B cell (primary cell): ENCODE measurements around the gene KCNJ5. TPM values are rescaled to one million over a fixed set of nuclear protein-coding genes. Genes with fewer than 3 reads are reported as not detected.

ENCODE experiments used
- ATAC-seq: fragments of 200-7000 bp; cut with Tn5 transposase; one replicate; pipeline ENCODE4 v1.10.0; 2021; ENCODE audit warnings: low read depth, mild to moderate bottlenecking, moderate number of reproducible peaks, moderate library complexity
- CTCF ChIA-PET: fragments of 350-600 bp; sonication (Branson Sonifier 250); formaldehyde crosslinking; loops from one replicate; lab custom pipeline; 2021; ENCODE audit warnings: antibody characterized with exemption, inconsistent platforms; lab: Charles Lee
- POLR2A ChIA-PET: fragments of 350-600 bp; sonication (Branson Sonifier 250); formaldehyde crosslinking; loops from one replicate; lab custom pipeline; 2021; ENCODE audit warnings: antibody characterized with exemption; lab: Charles Lee
- DNase-seq: peaks from one replicate; pipeline ENCODE4 v3.0.0; 2013
- H2AFZ ChIP-seq: 2 replicates; pipeline ENCODE4 v1.6.1; 2012; ENCODE audit warnings: mild to moderate bottlenecking, low read depth, low read length; ENCODE audit not compliant: insufficient read depth, poor library complexity, severe bottlenecking
- H3K27ac ChIP-seq, 2 donors: 1 replicate in 1 of 2; 2 replicates in 1 of 2; pipeline ENCODE4 v1.5.1; 2012 to 2013; ENCODE audit warnings: low read length in 2 of 2, mild to moderate bottlenecking in 2 of 2, moderate library complexity in 1 of 2
- H3K27me3 ChIP-seq, 4 experiments: fragments of 200-600 bp in 1 of 4; sonication (generic) in 1 of 4; replicated peaks in 1 of 4; 1 replicate in 2 of 4; 2 replicates in 2 of 4; pipeline versions ENCODE4 v1.6.1 to v1.7.0; 2013 to 2016; ENCODE audit warnings: low read length in 3 of 4, mild to moderate bottlenecking in 2 of 4, mixed read lengths in 1 of 4, moderate library complexity in 1 of 4; ENCODE audit not compliant: insufficient read depth in 4 of 4, control insufficient read depth in 3 of 4; ENCODE audit errors: control extremely low read depth in 1 of 4
- H3K36me3 ChIP-seq, 2 experiments: replicated peaks in 1 of 2; 1 replicate in 1 of 2; 2 replicates in 1 of 2; pipeline versions ENCODE4 v1.6.1 to v1.7.1; 2013; ENCODE audit warnings: low read length in 1 of 2; ENCODE audit not compliant: insufficient read depth in 2 of 2, control insufficient read depth in 1 of 2; ENCODE audit errors: control extremely low read depth in 1 of 2, extremely low read depth in 1 of 2
- H3K4me1 ChIP-seq, 2 donors: fragments of 200-600 bp in 1 of 2; sonication (generic) in 1 of 2; 1 replicate in 1 of 2; 2 replicates in 1 of 2; pipeline versions ENCODE4 v1.5.1 to v1.6.1; 2013 to 2017; ENCODE audit warnings: low read length in 2 of 2; ENCODE audit not compliant: control insufficient read depth in 2 of 2, insufficient read depth in 2 of 2
- H3K4me2 ChIP-seq: replicated peaks from 2 replicates; pipeline ENCODE3; 2012; ENCODE audit warnings: mild to moderate bottlenecking, low read depth, low read length; ENCODE audit not compliant: poor library complexity, severe bottlenecking
- H3K4me3 ChIP-seq, 5 experiments: fragments of 200-600 bp in 1 of 5; sonication (generic) in 1 of 5; 1 replicate in 3 of 5; 2 replicates in 2 of 5; pipeline versions ENCODE4 v1.5.1 to v1.7.0; 2011 to 2016; ENCODE audit warnings: low read length in 4 of 5, mild to moderate bottlenecking in 4 of 5, low read depth in 2 of 5, control low read depth in 1 of 5, moderate library complexity in 1 of 5; ENCODE audit not compliant: insufficient read depth in 1 of 5; ENCODE audit errors: control extremely low read depth in 1 of 5, extremely low read depth in 1 of 5
- H3K79me2 ChIP-seq: fragments of 200-600 bp; sonication (generic); one replicate; pipeline ENCODE4 v1.6.0; 2016; ENCODE audit warnings: low read length; ENCODE audit not compliant: control insufficient read depth, insufficient read depth
- H3K9ac ChIP-seq: fragments of 200-600 bp; sonication (generic); 2 replicates; pipeline ENCODE4 v1.6.1; 2017; ENCODE audit warnings: mild to moderate bottlenecking, low read length, moderate library complexity
- H3K9me3 ChIP-seq, 3 donors: one replicate each; pipeline versions ENCODE4 v1.6.1 to v1.7.1; 2013; ENCODE audit warnings: low read length in 2 of 3; ENCODE audit not compliant: control insufficient read depth in 2 of 3, insufficient read depth in 1 of 3; ENCODE audit errors: control extremely low read depth in 1 of 3
- H4K20me1 ChIP-seq: 2 replicates; pipeline ENCODE4 v1.6.0; 2012; ENCODE audit warnings: mild to moderate bottlenecking, low read length; ENCODE audit not compliant: insufficient read depth, control insufficient read depth, poor library complexity, severe bottlenecking
- H3K27ac Mint-ChIP-seq: one replicate; pipeline ENCODE4 v1.8.0; 2021; ENCODE audit warnings: mixed read lengths
- H3K27me3 Mint-ChIP-seq: one replicate; pipeline ENCODE4 v1.8.0; 2021; ENCODE audit warnings: mixed read lengths
- H3K4me1 Mint-ChIP-seq: one replicate; pipeline ENCODE4 v1.8.0; 2021; ENCODE audit warnings: mixed read lengths
- H3K4me3 Mint-ChIP-seq: one replicate; pipeline ENCODE4 v1.8.0; 2021; ENCODE audit warnings: mixed read lengths
- H3K9me3 Mint-ChIP-seq: one replicate; pipeline ENCODE4 v1.8.0; 2022; ENCODE audit warnings: mixed read lengths; ENCODE audit not compliant: insufficient read depth
- EZH2 ChIP-seq: IDR thresholded peaks from 2 replicates; pipeline ENCODE4 v1.6.1; 2012; ENCODE audit warnings: borderline replicate concordance, low read depth, mild to moderate bottlenecking, moderate library complexity, low read length; ENCODE audit not compliant: insufficient read depth, poor library complexity, severe bottlenecking
- WGBS: methylation state at CpG from one replicate; pipeline ENCODE4 v1.1.5; 2013; ENCODE audit warnings: missing lambda C conversion rate; ENCODE audit not compliant: insufficient coverage; 5-methylcytosine and 5-hydroxymethylcytosine counted together
- intact Hi-C: fragments of 100-400 bp; cut with micrococcal nuclease; formaldehyde crosslinking; loops from one replicate; pipeline ENCODE4 v1.10.0; 2022
- polyA plus RNA-seq: library from polyadenylated mRNA; depleted of rRNA; stranded (reverse); fragments of >200 nt; gene quantifications from 2 replicates; pipeline ENCODE4 v1.2.3, GENCODE V29; 2012
- total RNA-seq, 2 donors: library from RNA; stranded (reverse); fragments of 120-200 nt in 1 of 2; gene quantifications; 1 replicate in 1 of 2; 2 replicates in 1 of 2; pipeline versions ENCODE4 v1.2.3 to v1.2.4, GENCODE V29; 2013 to 2022
- TF ChIP-seq, protein P1 (sequence below): fragments of 200-600 bp; IDR thresholded peaks from one replicate; pipeline ENCODE4 v1.8.0; 2022; ENCODE audit warnings: antibody characterized with exemption, mild to moderate bottlenecking

Gene KCNJ5
- total and polyA plus RNA-seq, 2 donors (not counting 1 experiment from before 2014, with no cell fraction given), result 0.01 TPM; not detected in 1

- peaks cover 32% of the 10 kb centered on the region for H3K27me3 Mint-ChIP-seq
- Histone ChIP-seq H4K20me1 (no peaks in the 10 kb centered on the region), H3K27me3 (peaks cover 0 to 14% (median 7%) of the 10 kb centered on the region in 4 experiments), H3K4me3 (no peak overlapping the region), H3K9ac (no peak overlapping the region), H3K4me2 (no peak overlapping the region), H3K9me3 (no peaks in the 10 kb centered on the region), H3K36me3 (no peaks in the 10 kb centered on the region), H3K27ac (no peak overlapping the region), H3K4me1 (peaks cover 0 to 4% of the 10 kb centered on the region in 2 donors), H3K79me2 (no peaks in the 10 kb centered on the region), H2AFZ (no peak overlapping the region)
- ATAC-seq, result no peak
- intact Hi-C loops, result loop anchor here (10.0 kb wide), 1 partner anchor 318 kb away; no protein-coding TSS in a partner anchor
- H3K4me1 Mint-ChIP-seq, result peaks cover 2% of the 10 kb centered on the region
- no peaks in the 10 kb centered on the region for H3K9me3 Mint-ChIP-seq
- H3K4me3 Mint-ChIP-seq, result no peak overlapping the region
- ChIA-PET CTCF (interaction anchor here (7.5 to 8.9 kb wide), 2 partner anchors 65 to 781 kb away, joined by 93 to 315 read pairs; partner anchors contain the start of gene KCNJ5), POLR2A (no interaction called here)
- no peak overlapping the region for H3K27ac Mint-ChIP-seq
- no peak for DNase-seq
- TF ChIP-seq, protein P1, sequence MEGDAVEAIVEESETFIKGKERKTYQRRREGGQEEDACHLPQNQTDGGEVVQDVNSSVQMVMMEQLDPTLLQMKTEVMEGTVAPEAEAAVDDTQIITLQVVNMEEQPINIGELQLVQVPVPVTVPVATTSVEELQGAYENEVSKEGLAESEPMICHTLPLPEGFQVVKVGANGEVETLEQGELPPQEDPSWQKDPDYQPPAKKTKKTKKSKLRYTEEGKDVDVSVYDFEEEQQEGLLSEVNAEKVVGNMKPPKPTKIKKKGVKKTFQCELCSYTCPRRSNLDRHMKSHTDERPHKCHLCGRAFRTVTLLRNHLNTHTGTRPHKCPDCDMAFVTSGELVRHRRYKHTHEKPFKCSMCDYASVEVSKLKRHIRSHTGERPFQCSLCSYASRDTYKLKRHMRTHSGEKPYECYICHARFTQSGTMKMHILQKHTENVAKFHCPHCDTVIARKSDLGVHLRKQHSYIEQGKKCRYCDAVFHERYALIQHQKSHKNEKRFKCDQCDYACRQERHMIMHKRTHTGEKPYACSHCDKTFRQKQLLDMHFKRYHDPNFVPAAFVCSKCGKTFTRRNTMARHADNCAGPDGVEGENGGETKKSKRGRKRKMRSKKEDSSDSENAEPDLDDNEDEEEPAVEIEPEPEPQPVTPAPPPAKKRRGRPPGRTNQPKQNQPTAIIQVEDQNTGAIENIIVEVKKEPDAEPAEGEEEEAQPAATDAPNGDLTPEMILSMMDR, result no peak
- TF ChIP-seq EZH2, result no peak
- WGBS, result 93% methylated on average over 15 of the region's 16 CpGs
Measured at GRCh38 chr11:128953151-128953550, 62.0 kb downstream of the KCNJ5 start.

- intact Hi-C loops, result loop anchor here (1.0 to 10.0 kb wide), 4 partner anchors 71 to 798 kb away; no protein-coding TSS in a partner anchor
- Mint-ChIP-seq H3K27me3 (peaks cover 27% of the 10 kb centered on the region), H3K9me3 (no peaks in the 10 kb centered on the region), H3K4me3 (no peak overlapping the region), H3K4me1 (peaks cover 2% of the 10 kb centered on the region), H3K27ac (no peak overlapping the region)
- no peaks in the 10 kb centered on the region for H4K20me1 ChIP-seq
- CTCF ChIA-PET, result interaction anchor here (0.7 to 8.9 kb wide), 25 partner anchors 8 to 923 kb away, joined by 3 to 315 read pairs (median 5); partner anchors contain the start of genes KCNJ5 and TP53AIP1
- no peak for ATAC-seq
- H3K4me3 ChIP-seq, result no peak overlapping the region
- H3K27me3 ChIP-seq, result peaks cover 0 to 13% (median 1%) of the 10 kb centered on the region in 4 experiments
- no peak overlapping the region for H2AFZ ChIP-seq
- H3K36me3 ChIP-seq, result no peaks in the 10 kb centered on the region
- POLR2A ChIA-PET, result no interaction called here
- H3K4me1 ChIP-seq, result peaks cover 0 to 4% of the 10 kb centered on the region in 2 donors
- H3K27ac ChIP-seq, result no peak overlapping the region
- no peaks in the 10 kb centered on the region for H3K79me2 ChIP-seq
- 78% methylated on average over 1 of the region's 3 CpGs for WGBS
- no peak overlapping the region for H3K4me2 ChIP-seq
- DNase-seq, result no peak
- H3K9me3 ChIP-seq, result no peaks in the 10 kb centered on the region
- H3K9ac ChIP-seq, result no peak overlapping the region
- no peak for TF ChIP-seq EZH2
- TF ChIP-seq, protein P1, result no peak
Measured at GRCh38 chr11:128955636-128956035, 64.5 kb downstream of the KCNJ5 start.
